HepG2 (cell line): ENCODE data around the gene FTCD. TPM values are rescaled to one million over a fixed set of nuclear protein-coding genes. Genes with fewer than 3 reads are reported as not detected.

Experiments
- ATAC-seq: fragments of 200-7000 bp; cut with Tn5 transposase; 3 replicates; pipeline ENCODE4 v1.9.1; 2020; ENCODE audit warnings: mild to moderate bottlenecking, moderate library complexity
- BruUV-seq: library from RNA; stranded (reverse); fragments of 400-500 nt; replicated peaks from 2 replicates; lab custom pipeline; 2021; lab: Mats Ljungman, UMichigan
- CTCF ChIA-PET: fragments of 300-600 bp; formaldehyde crosslinking; extraction: SDS; loops from one replicate; lab custom pipeline; 2021; ENCODE audit warnings: low total read pairs, inconsistent platforms, low intra/inter-chr PET ratio; lab: Yijun Ruan, JAX
- POLR2A ChIA-PET: fragments of 350-600 bp; sonication (Branson Sonifier 250); formaldehyde crosslinking; loops from one replicate; lab custom pipeline; 2020; ENCODE audit warnings: antibody characterized with exemption, inconsistent platforms; lab: Yijun Ruan, JAX
- DNase-seq: peaks from one replicate; pipeline ENCODE4 v3.0.0-alpha.2; 2015; ENCODE audit warnings: low spot score
- FAIRE-seq: peaks from 3 replicates; lab custom pipeline; 2011; peaks lifted over from hg19 to GRCh38; lab: Jason Lieb, UNC
- H2AFZ ChIP-seq: one replicate; pipeline ENCODE4 v1.6.1; 2011; ENCODE audit warnings: low read length, inconsistent platforms
- H3K27ac ChIP-seq: fragments of 300-600 bp; 3 replicates; pipeline ENCODE4 v1.8.0; 2011; ENCODE audit warnings: mixed run types, mild to moderate bottlenecking, mixed read lengths, low read length, inconsistent platforms; ENCODE audit not compliant: insufficient read depth; ENCODE audit errors: extremely low read length
- H3K27me3 ChIP-seq, 2 experiments: fragments of 200-600 bp in 1 of 2; 2 replicates in 1 of 2; 3 replicates in 1 of 2; pipeline versions ENCODE4 v1.6.0 to v1.8.0; 2011; ENCODE audit warnings: low read length in 2 of 2, mild to moderate bottlenecking in 2 of 2, moderate library complexity in 2 of 2, inconsistent platforms in 1 of 2; ENCODE audit not compliant: insufficient read depth in 2 of 2, control insufficient read depth in 1 of 2
- H3K36me3 ChIP-seq, 2 experiments: fragments of 200-600 bp in 1 of 2; replicated peaks in 1 of 2; 2 replicates in 1 of 2; 3 replicates in 1 of 2; pipeline versions ENCODE4 v1.5.1 to v1.8.0; 2011; ENCODE audit warnings: low read length in 2 of 2, inconsistent platforms in 1 of 2; ENCODE audit not compliant: insufficient read depth in 2 of 2, control insufficient read depth in 1 of 2
- H3K4me1 ChIP-seq: 2 replicates; pipeline ENCODE4 v1.5.1; 2012; ENCODE audit warnings: low read length, inconsistent platforms; ENCODE audit not compliant: insufficient read depth
- H3K4me2 ChIP-seq: 2 replicates; pipeline ENCODE4 v1.6.0; 2011; ENCODE audit warnings: low read depth, low read length, inconsistent platforms
- H3K4me3 ChIP-seq, 3 experiments: fragments of 200-600 bp in 1 of 3; sonication (generic), shearing (Covaris generic) in 1 of 3; replicated peaks in 1 of 3; 2 replicates each; pipeline ENCODE4 v1.5.1; 2011 to 2016; ENCODE audit warnings: low read length in 3 of 3, inconsistent platforms in 2 of 3, low read depth in 2 of 3, mild to moderate bottlenecking in 2 of 3, control low read depth in 1 of 3, mixed read lengths in 1 of 3; ENCODE audit not compliant: insufficient read depth in 1 of 3
- H3K79me2 ChIP-seq: one replicate; pipeline ENCODE4 v1.6.1; 2011; ENCODE audit warnings: low read length, inconsistent platforms; ENCODE audit not compliant: insufficient read depth
- H3K9ac ChIP-seq: 2 replicates; pipeline ENCODE4 v1.6.0; 2011; ENCODE audit warnings: mild to moderate bottlenecking, low read depth, low read length, inconsistent platforms; ENCODE audit not compliant: insufficient read depth
- H3K9me3 ChIP-seq: 2 replicates; pipeline ENCODE4 v1.5.1; 2012; ENCODE audit warnings: mild to moderate bottlenecking, low read length
- H4K20me1 ChIP-seq: 2 replicates; pipeline ENCODE4 v1.6.0; 2011; ENCODE audit warnings: inconsistent platforms, mild to moderate bottlenecking, low read length, moderate library complexity; ENCODE audit not compliant: insufficient read depth
- ARNT ChIP-seq: fragments of 450-650 bp; IDR thresholded peaks from 2 replicates; pipeline ENCODE4 v1.6.1; 2017
- HNF4G ChIP-seq, 2 experiments: sonication (generic) in 1 of 2; formaldehyde crosslinking in 1 of 2; IDR thresholded peaks; 2 replicates each; pipeline versions ENCODE4 v1.4.0 to v1.6.1; 2011 to 2020; ENCODE audit warnings: borderline replicate concordance in 2 of 2, low read depth in 2 of 2, mild to moderate bottlenecking in 2 of 2, low read length in 1 of 2, missing genetic modification reagents in 1 of 2, moderate library complexity in 1 of 2
- HOXA7 ChIP-seq: sonication (generic); formaldehyde crosslinking; IDR thresholded peaks from 2 replicates; pipeline ENCODE4 v1.8.1; 2022; ENCODE audit warnings: mild to moderate bottlenecking, missing genetic modification reagents, moderate library complexity
- TEAD2 ChIP-seq: sonication (generic); formaldehyde crosslinking; IDR thresholded peaks from 2 replicates; pipeline ENCODE4 v1.9.0; 2021; ENCODE audit warnings: missing genetic modification reagents
- ZC3H13 ChIP-seq: sonication (generic); formaldehyde crosslinking; IDR thresholded peaks from 2 replicates; pipeline ENCODE4 v1.8.1; 2023; ENCODE audit warnings: mild to moderate bottlenecking, missing genetic modification reagents, moderate library complexity
- ZNF230 ChIP-seq: sonication (generic); formaldehyde crosslinking; IDR thresholded peaks from 2 replicates; pipeline ENCODE4 v1.4.0; 2020; ENCODE audit warnings: mild to moderate bottlenecking, missing genetic modification reagents
- ZNF3 ChIP-seq: IDR thresholded peaks from 2 replicates; pipeline ENCODE4 v1.7.0; 2017; ENCODE audit warnings: inconsistent platforms
- ZNF367 ChIP-seq: sonication (generic); formaldehyde crosslinking; IDR thresholded peaks from 2 replicates; pipeline ENCODE4 v1.4.0; 2020; ENCODE audit warnings: missing genetic modification reagents, borderline replicate concordance
- ZNF468 ChIP-seq: sonication (generic); formaldehyde crosslinking; IDR thresholded peaks from 2 replicates; pipeline ENCODE4 v1.8.0; 2022; ENCODE audit warnings: mild to moderate bottlenecking, moderate library complexity, missing genetic modification reagents
- WGBS: methylation state at CpG from one replicate; pipeline ENCODE4 v1.1.6; 2017; ENCODE audit warnings: low lambda C conversion rate; 5-methylcytosine and 5-hydroxymethylcytosine counted together
- in situ Hi-C: cut with HindIII; loops from 2 replicates; pipeline ENCODE4 v1.10.0; 2017; ENCODE audit warnings: low pct_unique_long_range_greater_than_20kb; ENCODE audit not compliant: extremely low pct_ligation_motif_present
- intact Hi-C: fragments of 100-400 bp; cut with micrococcal nuclease; formaldehyde crosslinking; loops from one replicate; pipeline ENCODE4 v1.10.0; 2022; ENCODE audit not compliant: unreplicated experiment
- polyA plus RNA-seq, 8 experiments: library from polyadenylated mRNA; depleted of rRNA in 3 of 8; stranded (reverse) in 7 of 8; unstranded in 1 of 8; fragments of >200 nt; fragmentation: Illumina TruSeq in 4 of 8; extraction: Trizol in 4 of 8; gene quantifications; 2 replicates each; pipeline versions ENCODE4 v1.2.1 to v1.2.3, GENCODE V29; 2011 to 2016; ENCODE audit warnings: low read depth in 4 of 8, missing spikeins in 1 of 8, mixed read lengths in 1 of 8; ENCODE audit not compliant: insufficient read depth in 1 of 8
- total RNA-seq, 5 experiments: library from RNA; depleted of rRNA; stranded (reverse); fragments of >200 nt; fragmentation: Illumina TruSeq; extraction: Trizol; gene quantifications; 2 replicates each; pipeline ENCODE4 v1.2.3, GENCODE V29; 2016; ENCODE audit warnings: low read depth in 1 of 5
- TF ChIP-seq, protein P1 (sequence below): sonication (generic); formaldehyde crosslinking; IDR thresholded peaks from 2 replicates; pipeline ENCODE4 v1.4.0; 2020; ENCODE audit warnings: missing genetic modification reagents
- TF ChIP-seq, protein P2 (sequence below): sonication (generic); formaldehyde crosslinking; IDR thresholded peaks from 2 replicates; pipeline ENCODE4 v1.4.0; 2020; ENCODE audit warnings: missing genetic modification reagents, borderline replicate concordance
- TF ChIP-seq, protein P3 (sequence below), 2 experiments: sonication (generic) in 1 of 2; formaldehyde crosslinking in 1 of 2; IDR thresholded peaks; 2 replicates each; pipeline versions ENCODE4 v1.6.1 to v1.9.0; 2014 to 2022; ENCODE audit warnings: antibody characterized with exemption in 1 of 2, borderline replicate concordance in 1 of 2, inconsistent platforms in 1 of 2, low read depth in 1 of 2, missing genetic modification reagents in 1 of 2

The FTCD gene
- total and polyA plus RNA-seq, 2 of the 13 experiments (the other 11 are each of a cell fraction or from before 2014, with no cell fraction given): 75.7 to 105 TPM

DNA sequence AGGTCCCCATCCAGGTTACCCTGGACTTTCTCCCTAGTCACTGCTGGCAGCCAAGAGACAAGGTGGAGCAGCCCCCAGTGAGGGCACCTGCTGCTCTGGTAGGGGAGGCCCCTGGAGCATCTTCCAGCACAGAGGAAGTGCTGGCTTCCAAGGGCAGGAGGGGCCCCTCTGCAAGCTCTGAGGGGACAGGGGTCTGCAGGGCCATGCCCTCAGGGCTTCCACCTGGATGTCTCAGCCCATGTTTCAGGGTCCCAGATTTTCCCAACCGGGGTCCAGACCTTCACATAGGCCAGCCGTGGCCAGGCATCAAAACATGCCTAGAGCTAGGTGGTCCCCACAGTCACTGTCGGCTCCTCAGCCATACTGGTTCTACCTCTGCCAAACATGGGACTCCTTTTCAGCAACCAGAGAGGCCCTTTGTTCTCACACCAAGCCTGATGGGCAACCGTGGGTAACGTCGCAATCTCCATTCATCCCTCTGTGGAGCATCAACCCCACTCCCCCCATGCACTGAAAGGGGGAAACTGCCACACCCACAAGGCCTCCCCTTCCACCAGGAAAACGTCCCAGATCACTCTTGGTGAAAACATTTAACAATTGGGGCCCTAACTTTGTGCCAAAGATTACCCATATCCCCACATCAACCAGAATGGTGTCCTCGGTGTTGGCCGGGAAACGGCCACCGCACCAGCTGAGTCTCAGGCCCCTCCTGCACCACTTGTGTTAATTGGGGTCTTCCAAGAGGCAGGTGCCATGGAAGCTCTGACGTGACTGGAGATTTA lies 59.4 kb downstream of the FTCD start:
- Histone ChIP-seq H3K4me3 (no peak overlapping the region), H4K20me1 (no peaks in the 10 kb centered on the region), H3K36me3 (no peaks in the 10 kb centered on the region), H3K4me2 (no peak overlapping the region), H3K4me1 (no peaks in the 10 kb centered on the region), H3K27ac (no peak overlapping the region), H2AFZ (no peak overlapping the region), H3K9me3 (no peaks in the 10 kb centered on the region), H3K79me2 (no peaks in the 10 kb centered on the region), H3K27me3 (peaks cover 13 to 61% of the 10 kb centered on the region in 2 experiments), H3K9ac (no peak overlapping the region)
- CTCF ChIA-PET: no interaction called here
- BruUV-seq: no TSS peak
- DNase-seq (no peak), ATAC-seq (no peak), FAIRE-seq (no peak)
- intact Hi-C loops: no loop called here
- POLR2A ChIA-PET: no interaction called here
- in situ Hi-C loops: no loop called here
- WGBS: 49% methylated on average over 8 of the region's 12 CpGs
- no peak for TF ChIP-seq ZNF367 (CRISPR knock-in tag)
- TF ChIP-seq, protein P1, sequence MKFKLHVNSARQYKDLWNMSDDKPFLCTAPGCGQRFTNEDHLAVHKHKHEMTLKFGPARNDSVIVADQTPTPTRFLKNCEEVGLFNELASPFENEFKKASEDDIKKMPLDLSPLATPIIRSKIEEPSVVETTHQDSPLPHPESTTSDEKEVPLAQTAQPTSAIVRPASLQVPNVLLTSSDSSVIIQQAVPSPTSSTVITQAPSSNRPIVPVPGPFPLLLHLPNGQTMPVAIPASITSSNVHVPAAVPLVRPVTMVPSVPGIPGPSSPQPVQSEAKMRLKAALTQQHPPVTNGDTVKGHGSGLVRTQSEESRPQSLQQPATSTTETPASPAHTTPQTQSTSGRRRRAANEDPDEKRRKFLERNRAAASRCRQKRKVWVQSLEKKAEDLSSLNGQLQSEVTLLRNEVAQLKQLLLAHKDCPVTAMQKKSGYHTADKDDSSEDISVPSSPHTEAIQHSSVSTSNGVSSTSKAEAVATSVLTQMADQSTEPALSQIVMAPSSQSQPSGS (CRISPR knock-in tag): no peak
- TF ChIP-seq ZC3H13 (CRISPR knock-in tag): no peak
- TF ChIP-seq HNF4G (IDR thresholded peaks at IDR 0.05; ENCODE audit: borderline replicate concordance, low read depth, low read length): no peak
- TF ChIP-seq HNF4G (CRISPR knock-in tag; IDR thresholded peaks at IDR 0.05; ENCODE audit: borderline replicate concordance, low read depth): no peak
- TF ChIP-seq ARNT: no peak
- TF ChIP-seq ZNF3 (CRISPR knock-in tag): no peak
- no peak for TF ChIP-seq HOXA7 (CRISPR knock-in tag)
- no peak for TF ChIP-seq ZNF230 (CRISPR knock-in tag)
- TF ChIP-seq, protein P2, sequence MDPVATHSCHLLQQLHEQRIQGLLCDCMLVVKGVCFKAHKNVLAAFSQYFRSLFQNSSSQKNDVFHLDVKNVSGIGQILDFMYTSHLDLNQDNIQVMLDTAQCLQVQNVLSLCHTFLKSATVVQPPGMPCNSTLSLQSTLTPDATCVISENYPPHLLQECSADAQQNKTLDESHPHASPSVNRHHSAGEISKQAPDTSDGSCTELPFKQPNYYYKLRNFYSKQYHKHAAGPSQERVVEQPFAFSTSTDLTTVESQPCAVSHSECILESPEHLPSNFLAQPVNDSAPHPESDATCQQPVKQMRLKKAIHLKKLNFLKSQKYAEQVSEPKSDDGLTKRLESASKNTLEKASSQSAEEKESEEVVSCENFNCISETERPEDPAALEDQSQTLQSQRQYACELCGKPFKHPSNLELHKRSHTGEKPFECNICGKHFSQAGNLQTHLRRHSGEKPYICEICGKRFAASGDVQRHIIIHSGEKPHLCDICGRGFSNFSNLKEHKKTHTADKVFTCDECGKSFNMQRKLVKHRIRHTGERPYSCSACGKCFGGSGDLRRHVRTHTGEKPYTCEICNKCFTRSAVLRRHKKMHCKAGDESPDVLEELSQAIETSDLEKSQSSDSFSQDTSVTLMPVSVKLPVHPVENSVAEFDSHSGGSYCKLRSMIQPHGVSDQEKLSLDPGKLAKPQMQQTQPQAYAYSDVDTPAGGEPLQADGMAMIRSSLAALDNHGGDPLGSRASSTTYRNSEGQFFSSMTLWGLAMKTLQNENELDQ: no peak
- no peak for TF ChIP-seq TEAD2 (CRISPR knock-in tag)
- TF ChIP-seq, protein P3, sequence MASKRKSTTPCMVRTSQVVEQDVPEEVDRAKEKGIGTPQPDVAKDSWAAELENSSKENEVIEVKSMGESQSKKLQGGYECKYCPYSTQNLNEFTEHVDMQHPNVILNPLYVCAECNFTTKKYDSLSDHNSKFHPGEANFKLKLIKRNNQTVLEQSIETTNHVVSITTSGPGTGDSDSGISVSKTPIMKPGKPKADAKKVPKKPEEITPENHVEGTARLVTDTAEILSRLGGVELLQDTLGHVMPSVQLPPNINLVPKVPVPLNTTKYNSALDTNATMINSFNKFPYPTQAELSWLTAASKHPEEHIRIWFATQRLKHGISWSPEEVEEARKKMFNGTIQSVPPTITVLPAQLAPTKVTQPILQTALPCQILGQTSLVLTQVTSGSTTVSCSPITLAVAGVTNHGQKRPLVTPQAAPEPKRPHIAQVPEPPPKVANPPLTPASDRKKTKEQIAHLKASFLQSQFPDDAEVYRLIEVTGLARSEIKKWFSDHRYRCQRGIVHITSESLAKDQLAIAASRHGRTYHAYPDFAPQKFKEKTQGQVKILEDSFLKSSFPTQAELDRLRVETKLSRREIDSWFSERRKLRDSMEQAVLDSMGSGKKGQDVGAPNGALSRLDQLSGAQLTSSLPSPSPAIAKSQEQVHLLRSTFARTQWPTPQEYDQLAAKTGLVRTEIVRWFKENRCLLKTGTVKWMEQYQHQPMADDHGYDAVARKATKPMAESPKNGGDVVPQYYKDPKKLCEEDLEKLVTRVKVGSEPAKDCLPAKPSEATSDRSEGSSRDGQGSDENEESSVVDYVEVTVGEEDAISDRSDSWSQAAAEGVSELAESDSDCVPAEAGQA (IDR thresholded peaks at IDR 0.05; ENCODE audit: low read depth): no peak
- TF ChIP-seq, protein P3 (CRISPR knock-in tag; IDR thresholded peaks at IDR 0.05; ENCODE audit: borderline replicate concordance): no peak
- TF ChIP-seq ZNF468 (CRISPR knock-in tag): no peak
